Ishikawa (cell line): ENCODE results near the gene THRA.

Experiments
- CEBPB ChIP-seq: IDR thresholded peaks from 2 replicates; pipeline ENCODE4 v1.6.1; 2012
- CREB1 ChIP-seq: IDR thresholded peaks from 2 replicates; pipeline ENCODE4 v1.6.1; 2012; ENCODE audit warnings: low read depth
- EGR1 ChIP-seq: IDR thresholded peaks from 2 replicates; pipeline ENCODE4 v1.6.1; 2012
- EP300 ChIP-seq: IDR thresholded peaks from 2 replicates; pipeline ENCODE4 v1.6.1; 2012; ENCODE audit warnings: borderline replicate concordance
- FOXM1 ChIP-seq: IDR thresholded peaks from 2 replicates; pipeline ENCODE4 v1.6.1; 2012; ENCODE audit warnings: low read depth, borderline replicate concordance
- MAX ChIP-seq: IDR thresholded peaks from 2 replicates; pipeline ENCODE4 v1.6.1; 2012
- NFIC ChIP-seq: IDR thresholded peaks from 2 replicates; pipeline ENCODE4 v1.6.1; 2012
- RAD21 ChIP-seq: IDR thresholded peaks from 2 replicates; pipeline ENCODE4 v1.6.1; 2012; ENCODE audit warnings: low read depth
- REST ChIP-seq: IDR thresholded peaks from 2 replicates; pipeline ENCODE4 v1.6.1; 2012; ENCODE audit warnings: low read depth, mild to moderate bottlenecking
- TAF1 ChIP-seq: IDR thresholded peaks from 2 replicates; pipeline ENCODE4 v1.6.1; 2012; ENCODE audit warnings: low read depth, mild to moderate bottlenecking
- TCF12 ChIP-seq: IDR thresholded peaks from 2 replicates; pipeline ENCODE4 v1.6.1; 2012; ENCODE audit warnings: low read depth
- TEAD4 ChIP-seq: IDR thresholded peaks from 2 replicates; pipeline ENCODE4 v1.6.1; 2012
- YY1 ChIP-seq: IDR thresholded peaks from 2 replicates; pipeline ENCODE4 v1.6.1; 2012; ENCODE audit warnings: low read depth
- ZBTB7A ChIP-seq: IDR thresholded peaks from 2 replicates; pipeline ENCODE4 v1.6.1; 2012; ENCODE audit warnings: low read depth
- TF ChIP-seq, protein P1 (sequence below): IDR thresholded peaks from 2 replicates; pipeline ENCODE4 v1.6.1; 2012

THRA gene

GRCh38 chr17:40087903-40088718 lies 25.3 kb downstream of the THRA start:
- TF ChIP-seq YY1 (peak; percentile 64; the same call in 1 of the 2 replicates), TCF12 (no peak)

DNA sequence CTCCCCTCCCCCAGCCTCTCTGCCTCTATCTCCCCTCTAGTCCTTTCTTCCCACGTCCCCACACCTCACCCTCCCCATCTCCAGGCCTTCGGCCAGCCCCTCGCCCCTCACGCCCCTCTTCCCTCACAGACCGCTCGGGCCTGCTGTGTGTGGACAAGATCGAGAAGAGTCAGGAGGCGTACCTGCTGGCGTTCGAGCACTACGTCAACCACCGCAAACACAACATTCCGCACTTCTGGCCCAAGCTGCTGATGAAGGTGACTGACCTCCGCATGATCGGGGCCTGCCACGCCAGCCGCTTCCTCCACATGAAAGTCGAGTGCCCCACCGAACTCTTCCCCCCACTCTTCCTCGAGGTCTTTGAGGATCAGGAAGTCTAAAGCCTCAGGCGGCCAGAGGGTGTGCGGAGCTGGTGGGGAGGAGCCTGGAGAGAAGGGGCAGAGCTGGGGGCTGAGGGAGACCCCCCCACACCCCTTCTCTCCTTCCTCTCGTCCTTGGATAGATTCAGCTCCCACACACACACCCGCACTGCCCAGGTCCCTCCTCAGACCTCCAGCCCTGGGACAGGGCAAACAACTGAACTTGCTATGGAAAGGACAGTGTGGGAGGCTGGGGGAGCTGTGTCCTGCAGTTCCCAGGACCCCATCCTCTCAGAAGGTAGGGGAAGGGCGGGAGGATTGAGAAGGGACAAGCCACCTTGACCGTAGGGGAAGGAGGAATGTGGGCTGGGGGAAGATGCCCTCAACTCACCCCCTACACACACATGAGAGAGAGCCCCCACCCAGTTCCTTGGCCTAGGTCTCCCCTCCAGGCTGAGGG lies 26.5 kb downstream of the THRA start:
- TF ChIP-seq, protein P1, sequence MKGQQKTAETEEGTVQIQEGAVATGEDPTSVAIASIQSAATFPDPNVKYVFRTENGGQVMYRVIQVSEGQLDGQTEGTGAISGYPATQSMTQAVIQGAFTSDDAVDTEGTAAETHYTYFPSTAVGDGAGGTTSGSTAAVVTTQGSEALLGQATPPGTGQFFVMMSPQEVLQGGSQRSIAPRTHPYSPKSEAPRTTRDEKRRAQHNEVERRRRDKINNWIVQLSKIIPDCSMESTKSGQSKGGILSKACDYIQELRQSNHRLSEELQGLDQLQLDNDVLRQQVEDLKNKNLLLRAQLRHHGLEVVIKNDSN = no peak
- TF ChIP-seq CREB1 (no peak), TEAD4 (no peak), RAD21 (no peak), REST (no peak), NFIC (no peak)

DNA sequence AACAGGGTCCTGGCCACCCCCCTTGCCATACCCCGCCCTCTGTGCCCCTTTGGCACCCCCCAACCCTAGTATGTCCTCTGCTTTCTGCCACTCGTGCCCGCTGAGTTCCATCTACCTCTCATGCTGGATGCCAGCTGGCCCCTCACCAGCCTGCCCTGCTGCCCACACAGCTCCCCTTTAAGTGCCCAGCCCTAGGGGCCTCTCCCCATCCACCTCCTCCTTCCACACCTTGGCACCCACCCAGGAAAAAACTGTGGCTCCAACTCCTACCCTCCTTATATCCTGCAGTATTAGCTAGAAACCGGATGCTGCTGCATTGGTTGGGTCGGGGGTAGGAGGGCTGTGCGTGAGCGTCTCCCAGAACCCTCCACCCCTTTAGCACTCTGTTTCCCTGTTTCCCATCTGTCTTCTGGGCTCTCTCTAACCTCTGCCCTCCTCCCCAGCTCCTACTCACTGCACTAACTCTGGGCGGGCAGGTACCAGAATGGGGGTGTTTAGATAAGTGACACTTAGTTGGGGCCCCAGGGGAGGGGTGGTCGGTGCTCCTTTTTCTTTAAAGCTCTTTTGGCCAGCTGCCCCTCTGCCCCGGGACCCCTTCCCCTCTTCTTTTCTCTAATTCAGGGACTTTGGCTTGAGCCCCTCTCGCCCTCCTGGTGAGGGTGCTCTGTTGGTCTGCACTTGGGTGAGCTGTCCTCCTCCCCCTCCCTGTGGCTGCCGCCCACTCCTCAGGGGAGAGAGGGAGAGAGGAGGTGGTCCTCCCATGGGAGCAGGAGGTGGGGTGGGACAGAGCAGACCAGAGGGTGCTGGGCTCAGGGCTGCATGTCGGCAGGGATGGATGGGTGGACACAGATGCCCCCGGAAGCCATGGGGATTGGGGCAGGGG lies 27.7 kb downstream of the THRA start:
- TF ChIP-seq YY1 (no peak), NFIC (no peak), ZBTB7A (no peak), EGR1 (no peak), TCF12 (no peak), TEAD4 (no peak), TAF1 (no peak), REST (no peak), MAX (no peak), CEBPB (no peak), FOXM1 (no peak), CREB1 (no peak), RAD21 (no peak), EP300 (no peak)
- TF ChIP-seq, protein P1 = no peak

GRCh38 chr17:40091691-40092397 lies 29.1 kb downstream of the THRA start:
- no peak for TF ChIP-seq CREB1

- TF ChIP-seq YY1 (no peak), CEBPB (no peak), RAD21 (no peak), CREB1 (no peak), EP300 (no peak), MAX (no peak), TCF12 (no peak)
- TF ChIP-seq, protein P1 = no peak
Measured at GRCh38 chr17:40092581-40092980, 29.8 kb downstream of the THRA start.
